GM21619 (cell line): ENCODE results near the gene EFNA5.

Experiments
- ATAC-seq: cut with Tn5 transposase; IDR thresholded peaks from one replicate; pipeline ENCODE4 v1.9.1; 2021; ENCODE audit not compliant: unreplicated experiment

The EFNA5 gene

GRCh38 chr5:107549567-107549966, 121.2 kb downstream of the EFNA5 start:
- no peak for ATAC-seq

- ATAC-seq = no peak
Observed at GRCh38 chr5:107548477-107548876, 122.3 kb downstream of the EFNA5 start.

- no peak for ATAC-seq
Observed at GRCh38 chr5:107546719-107547118, 124.0 kb downstream of the EFNA5 start.

- no peak for ATAC-seq
Observed at GRCh38 chr5:107545486-107545885, 125.3 kb downstream of the EFNA5 start.

- ATAC-seq = no peak
Observed at GRCh38 chr5:107544967-107545366, 125.8 kb downstream of the EFNA5 start.

- ATAC-seq = no peak
Observed at GRCh38 chr5:107544476-107544875, 126.3 kb downstream of the EFNA5 start.

GRCh38 chr5:107543868-107544267, 126.9 kb downstream of the EFNA5 start:
- no peak for ATAC-seq

- no peak for ATAC-seq
Observed at GRCh38 chr5:107542831-107543231, 127.9 kb downstream of the EFNA5 start.

- ATAC-seq = no peak
Observed at GRCh38 chr5:107542428-107542827, 128.3 kb downstream of the EFNA5 start.

GRCh38 chr5:107541400-107541799, 129.3 kb downstream of the EFNA5 start:
- no peak for ATAC-seq

GRCh38 chr5:107539726-107540330, 130.9 kb downstream of the EFNA5 start:
- ATAC-seq = no peak

GRCh38 chr5:107538805-107539445, 131.8 kb downstream of the EFNA5 start:
- ATAC-seq = no peak

- no peak for ATAC-seq
Observed at GRCh38 chr5:107538331-107538730, 132.4 kb downstream of the EFNA5 start.

GRCh38 chr5:107535849-107536248, 134.9 kb downstream of the EFNA5 start:
- ATAC-seq = no peak

- no peak for ATAC-seq
Observed at GRCh38 chr5:107533910-107534876, 136.5 kb downstream of the EFNA5 start.

GRCh38 chr5:107532916-107533315, 137.8 kb downstream of the EFNA5 start:
- ATAC-seq = no peak

GRCh38 chr5:107532169-107532878, 138.4 kb downstream of the EFNA5 start:
- ATAC-seq = no peak

- no peak for ATAC-seq
Observed at GRCh38 chr5:107531308-107531707, 139.4 kb downstream of the EFNA5 start.

- no peak for ATAC-seq
Observed at GRCh38 chr5:107529618-107530017, 141.1 kb downstream of the EFNA5 start.

- ATAC-seq = no peak
Observed at GRCh38 chr5:107526270-107526937, 144.3 kb downstream of the EFNA5 start.

- no peak for ATAC-seq
Observed at GRCh38 chr5:107524111-107524510, 146.6 kb downstream of the EFNA5 start.
